Endodermal cell (in vitro differentiated cells): Measurements from ENCODE around the gene DUSP6. TPM values are rescaled to one million over a fixed set of nuclear protein-coding genes. Genes with fewer than 3 reads are reported as not detected.

Experiments
- DNase-seq: peaks from one replicate; pipeline ENCODE4 v3.0.0-alpha.2; 2017
- H3K27ac ChIP-seq: 2 replicates; pipeline ENCODE4 v1.5.1; 2013; ENCODE audit warnings: mild to moderate bottlenecking, low read depth, low read length, moderate library complexity
- H3K27me3 ChIP-seq: 2 replicates; pipeline ENCODE4 v1.6.1; 2013; ENCODE audit warnings: mild to moderate bottlenecking, low read length, moderate library complexity; ENCODE audit not compliant: insufficient read depth, control insufficient read depth, poor library complexity, severe bottlenecking
- H3K36me3 ChIP-seq: 2 replicates; pipeline ENCODE4 v1.7.0; 2013; ENCODE audit warnings: mild to moderate bottlenecking, low read length, moderate library complexity; ENCODE audit not compliant: control insufficient read depth, insufficient read depth
- H3K4me1 ChIP-seq: one replicate; pipeline ENCODE4 v1.7.0; 2013; ENCODE audit warnings: low read length; ENCODE audit not compliant: control insufficient read depth, insufficient read depth
- H3K4me3 ChIP-seq: 2 replicates; pipeline ENCODE4 v1.5.1; 2013; ENCODE audit warnings: mild to moderate bottlenecking, low read length, moderate library complexity
- H3K9ac ChIP-seq: 2 replicates; pipeline ENCODE4 v1.6.1; 2013; ENCODE audit warnings: mild to moderate bottlenecking, low read length, moderate library complexity; ENCODE audit not compliant: poor library complexity, severe bottlenecking; ENCODE audit errors: extremely low read depth
- H3K9me3 ChIP-seq: 2 replicates; pipeline ENCODE4 v1.6.1; 2013; ENCODE audit warnings: mild to moderate bottlenecking, low read length, moderate library complexity; ENCODE audit not compliant: control insufficient read depth
- H3K27ac Mint-ChIP-seq: 2 replicates; pipeline ENCODE4 v1.8.0; 2020; ENCODE audit warnings: mixed read lengths
- H3K27me3 Mint-ChIP-seq: 2 replicates; pipeline ENCODE4 v1.8.0; 2021; ENCODE audit warnings: mild to moderate bottlenecking, mixed read lengths; ENCODE audit not compliant: insufficient read depth
- H3K36me3 Mint-ChIP-seq: 2 replicates; pipeline ENCODE4 v1.8.0; 2020; ENCODE audit warnings: low read depth, mixed read lengths
- H3K4me1 Mint-ChIP-seq: 2 replicates; pipeline ENCODE4 v1.8.0; 2020; ENCODE audit warnings: mixed read lengths
- H3K4me3 Mint-ChIP-seq: 2 replicates; pipeline ENCODE4 v1.8.0; 2020; ENCODE audit warnings: mild to moderate bottlenecking, moderate library complexity, mixed read lengths
- H3K9me3 Mint-ChIP-seq: 2 replicates; pipeline ENCODE4 v1.8.0; 2020; ENCODE audit warnings: mild to moderate bottlenecking, mixed read lengths
- CTCF ChIP-seq: fragments of 200-600 bp; sonication (generic); conservative IDR thresholded peaks from 2 replicates; pipeline ENCODE4 v1.5.0; 2021; ENCODE audit warnings: antibody characterized with exemption, mild to moderate bottlenecking
- WGBS, 2 experiments: methylation state at CpG; one replicate each; pipeline versions ENCODE4 v1.1.5 to v1.1.7; 2013; ENCODE audit warnings: missing lambda C conversion rate in 2 of 2, mixed read lengths in 1 of 2; ENCODE audit not compliant: insufficient coverage in 1 of 2, insufficient read length in 1 of 2; 5-methylcytosine and 5-hydroxymethylcytosine counted together
- total RNA-seq, 2 donors: library from RNA; stranded (reverse); fragmentation: NEBNext Ultra II Directional in 1 of 2; extraction: Animal tissue kit (Norgen Biotek cat#: 25700) in 1 of 2; gene quantifications; 2 replicates in 1 of 2; 3 replicates in 1 of 2; pipeline ENCODE4 v1.2.1, GENCODE V29; 2021

DUSP6 gene
- total RNA-seq, 2 donors from 2014 or later = 85.9 to 123 TPM

DNA sequence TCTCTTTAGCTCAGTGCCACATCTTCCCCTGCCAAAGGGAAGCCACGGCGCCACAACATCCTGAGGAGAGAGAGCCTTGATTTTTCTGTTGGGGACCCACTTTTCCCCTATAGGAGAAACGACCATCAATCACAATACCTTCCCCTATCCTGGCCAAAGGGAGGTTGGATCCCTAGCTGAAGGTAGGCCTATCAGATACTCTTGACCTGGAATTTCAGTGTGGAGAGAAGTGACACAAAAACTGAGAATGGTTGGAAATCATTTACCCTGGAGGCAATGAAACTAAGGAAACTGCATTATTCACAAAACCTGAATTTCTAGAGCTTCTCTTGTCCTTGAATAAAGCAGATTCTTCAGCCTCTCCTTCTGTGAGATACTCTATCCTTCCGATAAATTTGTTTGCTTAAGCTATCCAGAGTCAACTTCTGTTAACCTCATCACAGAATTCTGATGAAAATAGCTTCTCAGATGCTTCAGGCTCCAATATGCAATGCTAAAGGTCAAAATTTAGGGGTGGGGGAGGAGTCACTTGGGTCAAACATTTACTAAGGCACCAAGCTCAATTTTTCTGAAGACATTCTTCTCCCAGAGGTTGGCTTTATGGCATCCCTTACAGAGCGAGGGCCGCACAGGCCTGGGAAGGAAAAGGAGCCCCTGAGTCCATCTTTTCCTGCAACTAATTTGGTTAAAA, 27.0 kb upstream of the DUSP6 start:
- Histone ChIP-seq H3K36me3 (no peaks in the 10 kb centered on the region), H3K9me3 (peaks cover 6% of the 10 kb centered on the region), H3K27me3 (no peaks in the 10 kb centered on the region), H3K4me1 (peaks cover 7% of the 10 kb centered on the region), H3K4me3 (no peak overlapping the region), H3K27ac (no peak overlapping the region), H3K9ac (no peak overlapping the region)
- Mint-ChIP-seq H3K36me3 (peaks cover 4% of the 10 kb centered on the region), H3K4me1 (peaks cover 19% of the 10 kb centered on the region), H3K27me3 (no peaks in the 10 kb centered on the region), H3K27ac (no peak overlapping the region), H3K9me3 (peaks cover 6% of the 10 kb centered on the region), H3K4me3 (no peak overlapping the region)
- no peak for DNase-seq
- TF ChIP-seq CTCF = no peak
- WGBS, 2 experiments = 90 to 96% methylated on average over 4 to 6 of the region's 6 CpGs

DNA sequence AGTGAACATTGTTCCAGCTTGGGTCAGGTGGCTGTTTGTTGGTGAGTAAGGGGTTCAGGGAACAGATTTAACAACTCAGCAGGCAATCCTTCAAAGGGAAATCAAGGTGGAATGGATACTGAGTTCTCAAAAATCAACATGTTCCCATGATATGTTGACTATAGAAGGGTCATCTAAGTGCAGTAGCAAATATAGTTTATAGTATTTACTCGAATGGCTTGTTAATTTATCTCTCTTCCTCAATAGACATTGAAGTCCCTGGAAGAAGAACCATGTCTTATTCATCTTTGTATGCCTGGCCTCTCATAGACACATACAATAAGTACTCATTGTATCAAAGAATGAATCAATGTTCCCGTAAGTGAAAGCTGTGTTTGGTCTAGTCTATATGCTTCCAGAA, 24.5 kb upstream of the DUSP6 start:
- 97 to 100% methylated on average over 1 of the region's 2 CpGs for WGBS, 2 experiments
- Mint-ChIP-seq H3K9me3 (peaks cover 7% of the 10 kb centered on the region), H3K36me3 (peaks cover 4% of the 10 kb centered on the region), H3K27ac (no peak overlapping the region), H3K4me1 (peaks cover 19% of the 10 kb centered on the region), H3K27me3 (no peaks in the 10 kb centered on the region), H3K4me3 (no peak overlapping the region)
- Histone ChIP-seq H3K36me3 (no peaks in the 10 kb centered on the region), H3K4me1 (peaks cover 11% of the 10 kb centered on the region), H3K4me3 (no peak overlapping the region), H3K27ac (no peak overlapping the region), H3K9me3 (peaks cover 6% of the 10 kb centered on the region), H3K9ac (no peak overlapping the region), H3K27me3 (no peaks in the 10 kb centered on the region)
- TF ChIP-seq CTCF = no peak
- no peak for DNase-seq

DNA sequence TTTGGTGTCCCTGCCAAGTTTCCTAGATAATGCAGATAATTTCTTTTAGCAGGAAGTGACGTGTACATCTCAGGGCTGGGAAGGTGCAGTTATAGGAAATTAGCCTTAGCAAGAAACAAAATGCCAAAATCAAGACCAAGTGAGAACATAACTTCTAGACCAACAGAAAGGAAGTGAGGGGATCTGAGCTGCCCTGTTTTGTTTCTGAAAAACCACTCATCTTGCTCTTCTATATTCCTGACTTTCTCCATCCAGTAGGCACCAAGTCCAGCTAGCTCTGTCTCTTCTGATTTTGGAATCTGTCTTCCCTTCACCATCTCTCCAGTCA, 23.9 kb upstream of the DUSP6 start:
- no peak overlapping the region for H3K4me3 ChIP-seq
- Mint-ChIP-seq H3K27me3 (no peaks in the 10 kb centered on the region), H3K4me1 (peaks cover 23% of the 10 kb centered on the region), H3K27ac (no peak overlapping the region), H3K36me3 (peaks cover 4% of the 10 kb centered on the region), H3K9me3 (peaks cover 7% of the 10 kb centered on the region), H3K4me3 (no peak overlapping the region)
- peaks cover 6% of the 10 kb centered on the region for H3K9me3 ChIP-seq
- DNase-seq = no peak
- peaks cover 15% of the 10 kb centered on the region for H3K4me1 ChIP-seq
- H3K36me3 ChIP-seq = no peaks in the 10 kb centered on the region
- 85 to 100% methylated on average over 1 of the region's 1 CpG for WGBS, 2 experiments
- no peak overlapping the region for H3K9ac ChIP-seq
- no peak overlapping the region for H3K27ac ChIP-seq
- no peak for TF ChIP-seq CTCF
- H3K27me3 ChIP-seq = no peaks in the 10 kb centered on the region
